ENCODE measurements around the gene RAI1.
A peak's percentile ranks its signal among the peaks of the same experiment; 100 is the strongest.

The RAI1 gene

GRCh38 chr17:17851103-17852002, 170.1 kb downstream of the RAI1 start:
- ChIA-PET CTCF (interaction anchor here (0.6 kb wide), 1 partner anchor 15 kb away, joined by 4 read pairs; no protein-coding TSS in a partner anchor), POLR2A (ENCODE audit: low non-redundant PET) (interaction anchor here (0.6 kb wide), 1 partner anchor 15 kb away, joined by 3 read pairs; no protein-coding TSS in a partner anchor)
- DNase-seq (ENCODE audit: low spot score): no peak
- no peak for TF ChIP-seq CTCF (conservative IDR thresholded peaks at IDR 0.05; ENCODE audit: low read depth)
- peak overlapping the region; percentile 26 for H3K27ac ChIP-seq

- peak overlapping the region; percentile 7; the same call in 1 of the 2 replicates for H3K27ac ChIP-seq
- TF ChIP-seq CTCF (conservative IDR thresholded peaks at IDR 0.05; ENCODE audit: low read depth): no peak
- ChIA-PET POLR2A (ENCODE audit: low non-redundant PET) (no interaction called here), CTCF (interaction anchor here (0.8 kb wide), 1 partner anchor 40 kb away, joined by 3 read pairs; no protein-coding TSS in a partner anchor)
- no peak for DNase-seq (ENCODE audit: low spot score)
Observed at GRCh38 chr17:17852930-17853329, 171.7 kb downstream of the RAI1 start.

- peak; percentile 66 for DNase-seq (ENCODE audit: low spot score)
- POLR2A ChIA-PET (ENCODE audit: low non-redundant PET): interaction anchor here (0.8 kb wide), 1 partner anchor 33 kb away, joined by 6 read pairs; no protein-coding TSS in a partner anchor
- H3K27ac ChIP-seq: peak overlapping the region; percentile 60
- TF ChIP-seq CTCF (conservative IDR thresholded peaks at IDR 0.05; ENCODE audit: low read depth): no peak
- CTCF ChIA-PET: interaction anchor here (0.5 to 0.8 kb wide), 5 partner anchors 14 to 42 kb away, joined by 3 to 8 read pairs (median 3); no protein-coding TSS in a partner anchor
Observed at GRCh38 chr17:17853811-17854447, 172.7 kb downstream of the RAI1 start.

GRCh38 chr17:17855976-17856375, 174.7 kb downstream of the RAI1 start:
- no peak for DNase-seq (ENCODE audit: low spot score)
- H3K27ac ChIP-seq: peak overlapping the region; percentile 60
- TF ChIP-seq CTCF (conservative IDR thresholded peaks at IDR 0.05; ENCODE audit: low read depth): no peak
- ChIA-PET CTCF (no interaction called here), POLR2A (ENCODE audit: low non-redundant PET) (interaction anchor here (0.5 to 0.6 kb wide), 2 partner anchors 27 to 35 kb away, joined by 3 to 4 read pairs; no protein-coding TSS in a partner anchor)

GRCh38 chr17:17856386-17856785, 175.1 kb downstream of the RAI1 start:
- ChIA-PET POLR2A (ENCODE audit: low non-redundant PET) (interaction anchor here (0.6 kb wide), 1 partner anchor 36 kb away, joined by 3 read pairs; no protein-coding TSS in a partner anchor), CTCF (interaction anchor here (0.7 kb wide), 1 partner anchor 70 kb away, joined by 3 read pairs; no protein-coding TSS in a partner anchor)
- peak overlapping the region; percentile 60 for H3K27ac ChIP-seq
- no peak for TF ChIP-seq CTCF (conservative IDR thresholded peaks at IDR 0.05; ENCODE audit: low read depth)
- DNase-seq (ENCODE audit: low spot score): no peak

GRCh38 chr17:17857496-17857895, 176.2 kb downstream of the RAI1 start:
- no peak for DNase-seq (ENCODE audit: low spot score)
- CTCF ChIA-PET: no interaction called here
- peak overlapping the region; percentile 60 for H3K27ac ChIP-seq
- POLR2A ChIA-PET (ENCODE audit: low non-redundant PET): interaction anchor here (0.5 kb wide), 1 partner anchor 106 kb away, joined by 3 read pairs; no protein-coding TSS in a partner anchor
- TF ChIP-seq CTCF (conservative IDR thresholded peaks at IDR 0.05; ENCODE audit: low read depth): no peak
